SJCRH30 (cell line): ENCODE measurements around the gene ZEB2. TPM values are rescaled to one million over a fixed set of nuclear protein-coding genes. Genes with fewer than 3 reads are reported as not detected.

ENCODE experiments used
- DNase-seq, 2 experiments: peaks; one replicate each; pipeline ENCODE4 v3.0.0-alpha.2; 2015 to 2020
- H3K27ac ChIP-seq: fragments of 250-450 bp; sonication (Bioruptor Pico); 2 replicates; pipeline ENCODE4 v1.5.1; 2020; ENCODE audit warnings: mild to moderate bottlenecking, moderate library complexity
- H3K27me3 ChIP-seq: fragments of 250-450 bp; sonication (Bioruptor Pico); 2 replicates; pipeline ENCODE4 v1.5.1; 2020; ENCODE audit warnings: mild to moderate bottlenecking, moderate library complexity
- H3K36me3 ChIP-seq: fragments of 250-450 bp; sonication (Bioruptor Pico); 2 replicates; pipeline ENCODE4 v1.5.1; 2020; ENCODE audit warnings: mild to moderate bottlenecking, moderate library complexity
- H3K4me1 ChIP-seq: fragments of 250-450 bp; sonication (Bioruptor Pico); 2 replicates; pipeline ENCODE4 v1.5.1; 2020; ENCODE audit warnings: mild to moderate bottlenecking, moderate library complexity
- H3K4me3 ChIP-seq: fragments of 250-450 bp; sonication (Bioruptor Pico); 2 replicates; pipeline ENCODE4 v1.5.1; 2020; ENCODE audit warnings: mild to moderate bottlenecking, moderate library complexity
- H3K9me3 ChIP-seq: fragments of 250-450 bp; sonication (Bioruptor Pico); replicated peaks from 2 replicates; pipeline ENCODE4 v1.5.1; 2020; ENCODE audit warnings: mild to moderate bottlenecking, moderate library complexity
- total RNA-seq: library from RNA; depleted of rRNA; stranded (reverse); fragments of >200 nt; shearing (Covaris generic); gene quantifications from 2 replicates; pipeline ENCODE4 v1.2.3, GENCODE V29; 2014

ZEB2 gene
- total RNA-seq, 1 experiment from 2014 or later: 69.1 TPM

DNA sequence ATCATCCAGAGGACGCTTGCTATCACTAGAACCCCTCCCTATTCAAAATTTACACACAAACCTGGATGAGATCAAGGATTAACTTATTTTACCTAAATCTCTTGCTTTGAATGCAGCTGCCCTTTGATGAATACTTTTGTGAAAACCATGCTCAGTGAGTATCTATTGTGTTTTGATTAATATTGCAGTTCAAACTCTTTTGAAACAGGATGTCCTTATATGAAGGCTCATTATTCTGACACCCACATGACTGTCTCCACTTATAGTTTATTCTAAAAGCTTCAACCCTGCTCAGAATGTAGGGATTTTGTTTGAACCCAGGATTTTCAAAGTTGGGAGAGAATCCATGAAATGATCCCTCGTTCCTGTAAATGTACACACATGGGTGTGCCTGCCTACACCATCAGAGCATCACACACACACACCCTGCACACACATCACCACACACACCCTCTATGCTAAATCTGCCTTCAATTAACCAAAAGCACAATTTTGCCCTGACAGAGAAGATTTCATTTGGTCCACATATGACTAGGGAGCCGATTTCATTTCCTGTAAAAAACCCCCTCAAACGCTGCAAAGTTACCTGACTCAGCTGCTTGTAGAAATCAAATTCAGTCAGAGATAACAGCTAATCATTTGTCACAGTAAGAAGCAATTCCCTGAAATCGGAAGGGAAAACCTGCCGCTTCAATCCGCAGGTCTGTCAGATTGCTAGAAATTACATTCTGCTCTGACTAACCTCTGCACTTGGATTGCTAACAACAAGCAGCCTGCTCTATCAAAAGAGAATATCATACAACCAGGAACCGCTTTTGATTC, 65.2 kb downstream of the ZEB2 start:
- no peaks in the 10 kb centered on the region for H3K9me3 ChIP-seq
- H3K27ac ChIP-seq: no peak overlapping the region
- H3K4me1 ChIP-seq: peaks cover 20% of the 10 kb centered on the region
- peaks cover 15% of the 10 kb centered on the region; the same call in 1 of the 2 replicates for H3K36me3 ChIP-seq
- DNase-seq: no peak
- H3K4me3 ChIP-seq: no peak overlapping the region
- no peaks in the 10 kb centered on the region for H3K27me3 ChIP-seq

DNA sequence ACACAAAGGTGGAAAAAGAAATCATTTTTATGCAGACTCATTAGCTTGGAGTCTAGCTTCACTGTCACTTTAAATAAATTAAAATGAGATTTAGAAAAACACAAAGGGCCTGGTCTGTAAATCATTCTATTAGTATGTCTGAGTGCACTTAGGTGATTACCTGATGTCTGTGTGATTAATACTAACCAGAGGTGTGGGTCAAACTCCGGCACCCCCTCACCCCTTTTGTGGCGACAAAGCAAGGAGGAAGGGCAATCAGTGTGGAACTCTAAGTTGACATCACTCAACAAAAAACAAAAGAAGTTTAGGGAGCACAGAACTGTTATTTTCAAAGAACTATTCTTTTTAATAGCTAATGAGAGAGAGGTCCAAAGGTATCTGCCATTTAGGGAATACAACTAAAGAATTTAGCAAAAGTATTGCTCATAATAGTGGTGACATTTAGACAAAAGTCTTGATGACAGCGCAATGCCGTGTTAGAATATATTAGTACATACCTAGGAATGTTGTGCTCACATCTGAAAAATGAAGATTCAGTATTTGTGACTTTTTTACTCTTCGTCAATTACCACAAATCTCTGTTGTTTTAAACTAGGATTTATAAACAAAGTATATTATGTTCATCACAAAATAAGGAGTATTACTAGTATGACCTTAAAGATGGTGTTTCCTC, 66.3 kb downstream of the ZEB2 start:
- Histone ChIP-seq H3K9me3 (no peaks in the 10 kb centered on the region), H3K27me3 (no peaks in the 10 kb centered on the region), H3K4me3 (no peak overlapping the region), H3K36me3 (peaks cover 15% of the 10 kb centered on the region; the same call in 1 of the 2 replicates), H3K27ac (no peak overlapping the region; the same call in 1 of the 2 replicates), H3K4me1 (peaks cover 20% of the 10 kb centered on the region)
- DNase-seq: no peak

GRCh38 chr2:144452989-144453336, 67.0 kb downstream of the ZEB2 start:
- peak overlapping the region; percentile 49 for H3K4me3 ChIP-seq
- H3K27ac ChIP-seq: peak overlapping the region; percentile 59
- peaks cover 15% of the 10 kb centered on the region; the same call in 1 of the 2 replicates for H3K36me3 ChIP-seq
- peak in 1 of 2 experiments; percentile 39 for DNase-seq
- H3K27me3 ChIP-seq: no peaks in the 10 kb centered on the region
- no peaks in the 10 kb centered on the region for H3K9me3 ChIP-seq
- peaks cover 20% of the 10 kb centered on the region for H3K4me1 ChIP-seq

DNA sequence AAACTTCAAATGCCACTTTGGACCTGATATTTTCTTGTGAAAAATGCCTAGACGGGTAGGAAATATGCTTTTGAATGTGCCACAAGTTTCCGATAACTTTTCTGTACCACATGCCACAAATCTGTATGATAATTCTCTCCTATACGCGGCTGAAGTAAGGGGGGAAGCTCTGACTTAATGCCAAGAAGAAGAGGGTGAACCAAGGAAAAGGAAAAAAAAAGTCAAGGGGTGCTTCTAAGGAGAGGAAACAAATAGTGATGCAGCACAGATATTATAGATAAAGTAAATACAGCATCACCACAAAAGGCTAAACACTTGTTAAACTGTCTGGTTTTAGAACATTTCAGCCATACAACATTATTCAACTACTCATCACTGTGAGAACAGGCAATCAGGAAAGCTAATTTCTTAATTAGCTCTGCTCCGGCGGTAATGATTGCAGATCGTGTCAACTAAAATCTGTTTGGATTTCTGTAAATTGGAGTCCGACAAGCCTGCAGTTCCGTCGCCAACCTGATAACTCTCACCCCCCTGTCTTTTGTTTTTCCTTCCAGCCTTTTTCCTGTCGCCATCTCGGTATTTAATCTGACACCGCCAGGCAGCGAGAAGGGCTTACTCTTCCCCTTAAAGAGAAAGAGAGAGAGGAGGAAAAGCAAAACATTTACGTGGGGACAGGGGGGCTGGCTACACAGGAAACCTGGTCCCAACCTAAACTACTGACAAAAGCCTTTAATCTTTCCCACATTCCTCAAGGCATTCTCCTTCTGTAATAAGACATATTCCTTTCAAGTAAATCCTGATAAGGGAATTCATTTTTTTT, 67.5 kb downstream of the ZEB2 start:
- H3K4me3 ChIP-seq: peak overlapping the region; percentile 49
- peaks cover 20% of the 10 kb centered on the region for H3K4me1 ChIP-seq
- peak; percentile 59 to 80 for DNase-seq
- peaks cover 11% of the 10 kb centered on the region; the same call in 1 of the 2 replicates for H3K36me3 ChIP-seq
- peak overlapping the region; percentile 59 for H3K27ac ChIP-seq
- H3K9me3 ChIP-seq: no peaks in the 10 kb centered on the region
- no peaks in the 10 kb centered on the region for H3K27me3 ChIP-seq

DNA sequence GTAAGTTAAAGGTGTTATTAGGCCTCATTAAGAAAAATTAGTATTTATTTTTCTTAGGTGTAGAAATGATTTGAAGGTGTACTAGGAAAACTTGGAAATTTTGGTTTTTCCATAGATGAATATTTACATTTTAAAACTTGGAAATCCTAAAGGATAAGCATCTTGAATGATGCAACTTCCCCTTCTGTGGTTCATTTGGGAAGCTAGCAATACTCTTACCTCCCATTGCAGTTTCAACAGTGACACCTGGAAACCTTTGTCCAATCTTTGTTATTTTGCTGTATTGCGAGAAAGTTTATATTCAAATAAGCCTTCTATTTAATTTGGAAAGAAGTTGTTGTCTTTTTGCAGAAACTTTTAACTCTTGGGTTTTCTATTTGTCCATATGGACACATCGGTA, 68.5 kb downstream of the ZEB2 start:
- no peaks in the 10 kb centered on the region for H3K9me3 ChIP-seq
- no peaks in the 10 kb centered on the region for H3K27me3 ChIP-seq
- peaks cover 20% of the 10 kb centered on the region for H3K4me1 ChIP-seq
- H3K27ac ChIP-seq: no peak overlapping the region
- no peak overlapping the region for H3K4me3 ChIP-seq
- H3K36me3 ChIP-seq: peaks cover 11% of the 10 kb centered on the region; the same call in 1 of the 2 replicates
- DNase-seq: no peak

DNA sequence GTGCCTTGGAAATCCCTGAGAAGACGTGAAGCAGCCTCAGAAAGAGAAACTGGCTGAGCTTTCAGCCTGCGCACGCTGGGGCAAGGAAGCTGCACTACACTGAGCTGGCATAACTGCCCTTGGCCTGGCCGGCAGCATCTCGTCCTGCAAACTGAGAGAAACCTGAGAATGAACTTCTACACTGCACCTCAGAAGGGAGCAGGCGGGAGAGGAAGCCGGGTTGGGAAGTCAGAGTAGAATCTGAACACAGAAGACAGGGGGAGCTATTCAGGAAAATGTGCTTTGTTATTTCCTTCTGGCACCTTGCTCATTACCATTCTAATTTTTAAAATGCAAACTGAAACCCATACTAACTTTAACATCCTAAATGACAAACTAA, 70.9 kb downstream of the ZEB2 start:
- Histone ChIP-seq H3K36me3 (peaks cover 11% of the 10 kb centered on the region; the same call in 1 of the 2 replicates), H3K4me1 (peaks cover 20% of the 10 kb centered on the region), H3K27ac (no peak overlapping the region), H3K4me3 (no peak overlapping the region), H3K27me3 (no peaks in the 10 kb centered on the region), H3K9me3 (no peaks in the 10 kb centered on the region)
- DNase-seq: no peak

GRCh38 chr2:144448389-144449027, 71.4 kb downstream of the ZEB2 start:
- no peak overlapping the region for H3K27ac ChIP-seq
- no peak for DNase-seq
- no peak overlapping the region for H3K4me3 ChIP-seq
- no peaks in the 10 kb centered on the region for H3K27me3 ChIP-seq
- H3K4me1 ChIP-seq: peaks cover 20% of the 10 kb centered on the region
- H3K36me3 ChIP-seq: peaks cover 11% of the 10 kb centered on the region; the same call in 1 of the 2 replicates
- no peaks in the 10 kb centered on the region for H3K9me3 ChIP-seq

GRCh38 chr2:144447535-144447934, 72.4 kb downstream of the ZEB2 start:
- no peaks in the 10 kb centered on the region for H3K9me3 ChIP-seq
- H3K36me3 ChIP-seq: peaks cover 9% of the 10 kb centered on the region; the same call in 1 of the 2 replicates
- H3K4me3 ChIP-seq: no peak overlapping the region
- H3K27me3 ChIP-seq: no peaks in the 10 kb centered on the region
- no peak overlapping the region for H3K27ac ChIP-seq
- peaks cover 10% of the 10 kb centered on the region for H3K4me1 ChIP-seq
- DNase-seq: no peak

DNA sequence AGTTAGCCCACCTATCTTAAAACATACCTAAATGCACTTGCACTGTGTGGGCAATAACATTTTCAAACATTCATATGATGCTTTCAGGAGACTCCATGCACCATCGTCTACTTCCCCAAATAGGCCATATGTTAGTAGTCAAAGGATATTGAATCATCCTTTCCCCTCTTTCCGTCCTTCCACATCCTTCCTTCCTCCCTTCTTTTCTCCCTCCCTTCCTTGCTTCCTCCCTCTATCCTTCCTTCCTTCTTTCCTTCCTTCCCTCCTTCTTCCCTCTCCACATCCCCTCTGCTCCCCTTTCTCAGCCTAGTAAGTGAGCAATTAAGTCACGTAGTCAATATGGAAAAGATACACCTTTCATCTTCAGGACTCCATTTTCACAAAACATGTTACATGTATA, 73.8 kb downstream of the ZEB2 start:
- Histone ChIP-seq H3K4me1 (no peaks in the 10 kb centered on the region), H3K27ac (no peak overlapping the region), H3K36me3 (peaks cover 7% of the 10 kb centered on the region; the same call in 1 of the 2 replicates), H3K27me3 (no peaks in the 10 kb centered on the region), H3K9me3 (no peaks in the 10 kb centered on the region), H3K4me3 (no peak overlapping the region)
- DNase-seq: no peak

GRCh38 chr2:144445196-144445595, 74.7 kb downstream of the ZEB2 start:
- peaks cover 3% of the 10 kb centered on the region; the same call in 1 of the 2 replicates for H3K36me3 ChIP-seq
- no peaks in the 10 kb centered on the region for H3K9me3 ChIP-seq
- no peak overlapping the region for H3K4me3 ChIP-seq
- H3K27ac ChIP-seq: no peak overlapping the region
- H3K27me3 ChIP-seq: no peaks in the 10 kb centered on the region
- no peaks in the 10 kb centered on the region for H3K4me1 ChIP-seq
- DNase-seq: no peak

DNA sequence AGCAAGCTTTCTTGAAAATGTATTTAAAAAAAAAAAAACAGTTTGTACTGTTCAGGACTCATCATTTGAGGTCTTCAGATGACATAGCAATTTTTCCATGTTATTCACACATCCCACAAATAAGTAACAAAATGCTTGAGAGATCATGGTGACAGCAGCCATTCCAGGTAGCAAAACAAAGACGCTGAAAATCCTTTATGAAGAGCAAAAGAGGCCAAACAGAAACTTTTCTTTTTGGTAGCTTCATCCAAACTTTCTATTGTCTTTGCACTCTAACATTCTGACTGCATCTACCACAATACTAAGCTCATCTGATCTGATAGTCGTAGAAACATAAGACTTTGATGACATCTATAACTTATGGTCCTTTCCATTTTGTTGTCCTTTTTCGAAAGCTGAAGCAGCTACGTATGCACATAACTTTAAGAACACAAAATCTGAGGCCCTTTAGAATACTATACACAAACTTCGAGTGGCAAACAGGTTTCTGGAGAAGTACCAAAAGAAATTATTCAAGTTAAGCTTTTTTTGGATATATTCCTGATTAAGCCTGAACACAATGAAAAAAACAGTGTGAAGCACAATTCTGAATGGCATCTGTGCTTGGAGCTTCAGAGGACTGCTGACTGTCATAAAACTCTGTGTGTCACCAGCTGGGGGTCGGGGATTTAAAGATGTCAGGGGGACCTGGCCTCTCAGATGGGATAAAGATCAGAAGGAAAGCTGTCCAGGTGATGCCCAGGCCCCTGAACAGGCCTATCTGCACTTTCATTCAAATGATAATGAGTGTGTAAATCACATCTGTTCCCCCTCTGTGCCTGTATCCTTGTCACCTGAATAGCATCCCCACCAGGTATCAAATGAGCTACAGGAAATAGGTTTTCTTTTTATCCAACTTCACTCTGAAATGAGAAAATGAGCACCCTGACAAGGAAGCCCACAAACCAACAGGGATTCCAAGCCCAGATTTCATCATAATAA, 75.8 kb downstream of the ZEB2 start:
- Histone ChIP-seq H3K27ac (no peak overlapping the region), H3K4me1 (no peaks in the 10 kb centered on the region), H3K36me3 (peaks cover 3% of the 10 kb centered on the region; the same call in 1 of the 2 replicates), H3K9me3 (no peaks in the 10 kb centered on the region), H3K27me3 (no peaks in the 10 kb centered on the region), H3K4me3 (no peak overlapping the region)
- DNase-seq: no peak

DNA sequence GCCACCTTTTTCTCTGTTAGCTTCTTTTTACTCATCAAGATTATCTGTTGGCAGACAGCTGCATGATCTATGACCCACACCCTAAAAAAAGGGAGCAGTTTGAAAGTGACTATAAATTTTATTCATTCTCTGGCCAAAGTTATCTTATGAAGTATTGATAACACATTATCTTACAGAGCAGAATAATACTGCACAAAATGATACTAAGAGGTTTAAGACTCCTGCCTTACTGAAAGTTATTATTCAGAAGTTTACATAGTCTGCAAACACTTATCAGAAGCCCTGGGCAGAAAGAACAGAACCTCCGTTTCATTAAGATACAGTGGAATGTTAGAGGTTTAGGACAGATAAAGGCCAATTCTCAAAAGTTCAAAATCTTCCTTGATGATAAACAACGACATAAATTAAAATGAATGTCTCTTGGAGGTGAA, 78.2 kb downstream of the ZEB2 start:
- H3K27me3 ChIP-seq: no peaks in the 10 kb centered on the region
- H3K4me1 ChIP-seq: no peaks in the 10 kb centered on the region
- no peak overlapping the region for H3K27ac ChIP-seq
- no peaks in the 10 kb centered on the region for H3K9me3 ChIP-seq
- no peak for DNase-seq
- no peak overlapping the region for H3K4me3 ChIP-seq
- H3K36me3 ChIP-seq: peaks cover 9% of the 10 kb centered on the region; the same call in 1 of the 2 replicates

DNA sequence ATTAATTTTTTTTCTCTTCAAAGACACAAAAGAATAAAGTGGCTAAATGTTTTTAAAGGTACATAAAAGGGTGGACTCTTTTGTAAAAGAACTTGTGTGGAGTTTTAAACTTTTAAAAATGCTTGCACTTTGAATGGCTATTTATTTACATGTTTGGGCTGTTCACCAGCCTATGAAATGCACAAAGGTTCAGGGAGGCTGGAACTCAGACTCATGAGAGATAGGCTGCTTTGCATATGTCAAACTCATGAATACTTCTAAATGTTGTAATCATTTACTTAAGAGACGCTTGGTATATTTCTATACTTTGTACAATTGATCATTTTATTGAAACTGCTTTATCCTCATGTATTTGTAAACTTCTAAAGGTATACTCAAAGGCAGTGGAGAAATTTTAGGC, 79.9 kb downstream of the ZEB2 start:
- Histone ChIP-seq H3K27me3 (no peaks in the 10 kb centered on the region), H3K27ac (no peak overlapping the region), H3K4me1 (no peaks in the 10 kb centered on the region), H3K9me3 (no peaks in the 10 kb centered on the region), H3K36me3 (peaks cover 15% of the 10 kb centered on the region), H3K4me3 (no peak overlapping the region)
- no peak for DNase-seq
